Activated T-helper 1 cell treated with Interleukin-2 at 50 U/mL for 16 hours (primary cell): ENCODE results near the gene UBR3.
A peak's percentile ranks its signal among the peaks of the same experiment; 100 is the strongest.
"Not testable (repeated sequence)": the region's sequence is repeated elsewhere in the genome, so short reads cannot be mapped to it uniquely, and the experiment has no call there.

Experiments used
- DNase-seq: peaks from one replicate; pipeline ENCODE4 v3.0.0-alpha.2; 2020; ENCODE audit warnings: low read depth

Gene UBR3

GRCh38 chr2:169827272-169828140, at the start of gene UBR3:
Gene UBR3 (plus strand): TSS chr2:169827454. CDS start chr2:169827508, 54 bp downstream.
- peak; percentile 82 for DNase-seq

- no peak for DNase-seq
Measured at GRCh38 chr2:169778446-169778845, 48.8 kb upstream of the UBR3 start.

- DNase-seq = no peak
Measured at GRCh38 chr2:169781249-169782013, 45.8 kb upstream of the UBR3 start.

- no peak for DNase-seq
Measured at GRCh38 chr2:169782513-169782912, 44.7 kb upstream of the UBR3 start.

GRCh38 chr2:169790581-169790980, 36.7 kb upstream of the UBR3 start:
- DNase-seq = no peak

GRCh38 chr2:169795181-169795580, 32.1 kb upstream of the UBR3 start:
- no peak for DNase-seq

- no peak for DNase-seq
Measured at GRCh38 chr2:169796441-169796840, 30.8 kb upstream of the UBR3 start.

- no peak for DNase-seq
Measured at GRCh38 chr2:169797601-169798000, 29.7 kb upstream of the UBR3 start.

GRCh38 chr2:169798397-169798717, 28.9 kb upstream of the UBR3 start:
- no peak for DNase-seq

- DNase-seq = peak; percentile 90
Measured at GRCh38 chr2:169798718-169799592, 28.3 kb upstream of the UBR3 start, which contains the start of gene SSB. Gene SSB (plus strand): TSS chr2:169798871. CDS start chr2:169800961, 2,090 bp downstream.

- DNase-seq = no peak
Measured at GRCh38 chr2:169803480-169803879, 23.8 kb upstream of the UBR3 start.

- DNase-seq = no peak
Measured at GRCh38 chr2:169806586-169806985, 20.7 kb upstream of the UBR3 start.

GRCh38 chr2:169808221-169808620, 19.0 kb upstream of the UBR3 start:
- no peak for DNase-seq

- DNase-seq = no peak
Measured at GRCh38 chr2:169815849-169816248, 11.4 kb upstream of the UBR3 start.

- DNase-seq = not testable (repeated sequence)
Measured at GRCh38 chr2:169816961-169817360, 10.3 kb upstream of the UBR3 start.

GRCh38 chr2:169817369-169817768, 9.9 kb upstream of the UBR3 start:
- DNase-seq = not testable (repeated sequence)

GRCh38 chr2:169818241-169818640, 9.0 kb upstream of the UBR3 start:
- no peak for DNase-seq

GRCh38 chr2:169819106-169819505, 8.1 kb upstream of the UBR3 start:
- DNase-seq = no peak

GRCh38 chr2:169820101-169820500, 7.2 kb upstream of the UBR3 start:
- DNase-seq = not testable (repeated sequence)

- DNase-seq = no peak
Measured at GRCh38 chr2:169822036-169822435, 5.2 kb upstream of the UBR3 start.

- no peak for DNase-seq
Measured at GRCh38 chr2:169822785-169823392, 4.4 kb upstream of the UBR3 start.

- DNase-seq = no peak
Measured at GRCh38 chr2:169823996-169824372, 3.3 kb upstream of the UBR3 start.
